H9 (cell line): ENCODE measurements around the gene CIAO1. TPM values are rescaled to one million over a fixed set of nuclear protein-coding genes. Genes with fewer than 3 reads are reported as not detected.

Source experiments
- DNase-seq: peaks from one replicate; pipeline ENCODE4 v3.0.0-alpha.2; 2017
- H2AFZ ChIP-seq: one replicate; pipeline ENCODE4 v1.6.1; 2013; ENCODE audit warnings: mild to moderate bottlenecking, low read length, control low read depth, moderate library complexity
- H2AK5ac ChIP-seq: 2 replicates; pipeline ENCODE4 v1.6.1; 2013; ENCODE audit warnings: low read length, control low read depth, mixed read lengths; ENCODE audit not compliant: insufficient read length
- H2BK120ac ChIP-seq: one replicate; pipeline ENCODE4 v1.6.1; 2013; ENCODE audit warnings: low read depth, mild to moderate bottlenecking, low read length, control low read depth, inconsistent platforms; ENCODE audit not compliant: poor library complexity, severe bottlenecking
- H2BK12ac ChIP-seq: 2 replicates; pipeline ENCODE4 v1.6.1; 2013; ENCODE audit warnings: low read length, control low read depth, mixed read lengths, low read depth; ENCODE audit not compliant: insufficient read length
- H2BK15ac ChIP-seq: 2 replicates; pipeline ENCODE4 v1.6.1; 2013; ENCODE audit warnings: low read depth, low read length, control low read depth
- H2BK20ac ChIP-seq: one replicate; pipeline ENCODE4 v1.6.1; 2013; ENCODE audit warnings: low read depth, mild to moderate bottlenecking, low read length, control low read depth, inconsistent platforms; ENCODE audit not compliant: poor library complexity, severe bottlenecking
- H2BK5ac ChIP-seq: 2 replicates; pipeline ENCODE4 v1.6.1; 2013; ENCODE audit warnings: low read length, control low read depth, mixed read lengths; ENCODE audit not compliant: insufficient read length
- H3K14ac ChIP-seq: 2 replicates; pipeline ENCODE4 v1.6.1; 2013; ENCODE audit warnings: low read length, control low read depth; ENCODE audit not compliant: insufficient read depth
- H3K18ac ChIP-seq: 2 replicates; pipeline ENCODE4 v1.6.1; 2013; ENCODE audit warnings: low read depth, mild to moderate bottlenecking, mixed read lengths, low read length, control low read depth; ENCODE audit not compliant: insufficient read length
- H3K23ac ChIP-seq: 2 replicates; pipeline ENCODE4 v1.6.1; 2013; ENCODE audit warnings: low read length, control low read depth, mixed read lengths, low read depth; ENCODE audit not compliant: insufficient read length
- H3K23me2 ChIP-seq: 2 replicates; pipeline ENCODE4 v1.6.1; 2013; ENCODE audit warnings: low read depth, mild to moderate bottlenecking, mixed read lengths, low read length, control low read depth; ENCODE audit not compliant: insufficient read length, poor library complexity, severe bottlenecking
- H3K27ac ChIP-seq: 2 replicates; pipeline ENCODE4 v1.5.1; 2013; ENCODE audit warnings: low read length, control low read depth, mixed read lengths, low read depth; ENCODE audit not compliant: insufficient read length
- H3K27me3 ChIP-seq: 2 replicates; pipeline ENCODE4 v1.6.1; 2013; ENCODE audit warnings: low read length, control low read depth, inconsistent platforms; ENCODE audit not compliant: insufficient read depth
- H3K4ac ChIP-seq: 2 replicates; pipeline ENCODE4 v1.6.1; 2013; ENCODE audit warnings: low read depth, mild to moderate bottlenecking, control low read depth, inconsistent platforms, low read length, moderate library complexity
- H3K4me1 ChIP-seq: 2 replicates; pipeline ENCODE4 v1.6.1; 2013; ENCODE audit warnings: low read length, control low read depth, inconsistent platforms; ENCODE audit not compliant: insufficient read depth
- H3K4me2 ChIP-seq: 2 replicates; pipeline ENCODE4 v1.6.1; 2013; ENCODE audit warnings: low read length, control low read depth, mixed read lengths; ENCODE audit not compliant: insufficient read length, insufficient read depth
- H3K56ac ChIP-seq: 2 replicates; pipeline ENCODE4 v1.6.1; 2013; ENCODE audit warnings: low read depth, mild to moderate bottlenecking, mixed read lengths, low read length, control low read depth; ENCODE audit not compliant: insufficient read length
- H3K79me1 ChIP-seq: 2 replicates; pipeline ENCODE4 v1.6.1; 2013; ENCODE audit warnings: low read depth, mild to moderate bottlenecking, moderate library complexity, low read length, control low read depth, inconsistent platforms; ENCODE audit not compliant: insufficient read depth, poor library complexity, severe bottlenecking
- H3K79me2 ChIP-seq: 2 replicates; pipeline ENCODE4 v1.6.1; 2013; ENCODE audit warnings: low read length, control low read depth, inconsistent platforms; ENCODE audit not compliant: insufficient read depth
- H3K9ac ChIP-seq: 2 replicates; pipeline ENCODE4 v1.6.1; 2013; ENCODE audit warnings: low read length, control low read depth, mixed read lengths; ENCODE audit not compliant: insufficient read length; ENCODE audit errors: extremely low read depth
- H3K9me3 ChIP-seq: one replicate; pipeline ENCODE4 v1.6.1; 2013; ENCODE audit warnings: low read depth, low read length, inconsistent platforms; ENCODE audit not compliant: control insufficient read depth
- H3T11ph ChIP-seq: one replicate; pipeline ENCODE4 v1.6.1; 2013; ENCODE audit warnings: mild to moderate bottlenecking, low read length, control low read depth, inconsistent platforms
- H4K20me1 ChIP-seq: one replicate; pipeline ENCODE4 v1.6.1; 2013; ENCODE audit not compliant: control insufficient read depth, insufficient read length, insufficient read depth
- H4K5ac ChIP-seq: 2 replicates; pipeline ENCODE4 v1.6.1; 2013; ENCODE audit warnings: low read depth, mild to moderate bottlenecking, mixed read lengths, low read length, control low read depth; ENCODE audit not compliant: insufficient read length
- H4K8ac ChIP-seq: replicated peaks from 2 replicates; pipeline ENCODE4 v1.6.1; 2013; ENCODE audit warnings: low read length, control low read depth, mixed read lengths, low read depth; ENCODE audit not compliant: insufficient read length
- H4K91ac ChIP-seq: 2 replicates; pipeline ENCODE4 v1.6.1; 2013; ENCODE audit warnings: low read depth, mild to moderate bottlenecking, moderate library complexity, mixed read lengths, low read length, control low read depth; ENCODE audit not compliant: insufficient read length
- H3K27ac Mint-ChIP-seq, 3 experiments: 2 replicates in 2 of 3; 3 replicates in 1 of 3; pipeline ENCODE4 v1.8.0; 2020 to 2021; ENCODE audit warnings: mixed read lengths in 3 of 3, mild to moderate bottlenecking in 1 of 3, moderate library complexity in 1 of 3
- H3K27me3 Mint-ChIP-seq: 2 replicates; pipeline ENCODE4 v1.8.0; 2021; ENCODE audit warnings: low read depth, mild to moderate bottlenecking, moderate library complexity, mixed read lengths
- H3K36me3 Mint-ChIP-seq, 3 experiments: 2 replicates in 2 of 3; 3 replicates in 1 of 3; pipeline ENCODE4 v1.8.0; 2020 to 2021; ENCODE audit warnings: low read depth in 3 of 3, mixed read lengths in 3 of 3; ENCODE audit not compliant: insufficient read depth in 1 of 3
- H3K4me1 Mint-ChIP-seq, 2 experiments: 2 replicates each; pipeline ENCODE4 v1.8.0; 2020; ENCODE audit warnings: mixed read lengths in 2 of 2
- H3K4me3 Mint-ChIP-seq, 2 experiments: 2 replicates in 1 of 2; 3 replicates in 1 of 2; pipeline ENCODE4 v1.8.0; 2020 to 2021; ENCODE audit warnings: mild to moderate bottlenecking in 2 of 2, mixed read lengths in 2 of 2, moderate library complexity in 1 of 2
- H3K9me3 Mint-ChIP-seq, 2 experiments: 2 replicates in 1 of 2; 3 replicates in 1 of 2; pipeline ENCODE4 v1.8.0; 2020; ENCODE audit warnings: mild to moderate bottlenecking in 2 of 2, mixed read lengths in 2 of 2, moderate library complexity in 1 of 2
- WGBS: extraction: QIAGEN DNeasy Blood & Tissue Kit; methylation state at CpG from one replicate; pipeline ENCODE4 v1.1.7; 2013; ENCODE audit warnings: missing lambda C conversion rate, low lambda C conversion rate, mixed read lengths; ENCODE audit not compliant: insufficient read length; ENCODE audit errors: extremely low coverage; 5-methylcytosine and 5-hydroxymethylcytosine counted together
- total RNA-seq: library from RNA; stranded (reverse); gene quantifications from 2 replicates; pipeline ENCODE4 v1.2.1, GENCODE V29; 2021
- TF ChIP-seq, protein P1 (sequence below): fragments of 200-600 bp; sonication (generic); conservative IDR thresholded peaks from 3 replicates; pipeline ENCODE4 v1.8.0; 2021; ENCODE audit warnings: antibody characterized with exemption, mild to moderate bottlenecking

The CIAO1 gene
- total RNA-seq, 1 experiment from 2014 or later = 67.6 TPM

DNA sequence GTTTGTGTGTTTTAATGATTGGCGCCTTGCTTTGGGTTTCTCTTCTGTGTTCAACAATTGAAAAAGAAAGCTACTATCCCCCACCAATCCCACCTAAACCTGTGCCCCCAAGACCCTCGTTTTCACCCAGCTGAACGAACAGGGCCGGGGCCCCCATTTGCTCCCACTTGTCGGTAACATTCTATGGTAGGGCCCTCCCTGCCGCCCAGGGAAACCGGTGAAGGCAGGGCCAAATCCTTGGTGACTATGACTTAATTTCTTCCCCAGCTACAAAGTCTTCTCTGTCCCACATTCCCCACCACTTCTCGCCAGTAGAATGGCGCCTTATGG is 39.9 kb downstream of the CIAO1 start:
- Histone ChIP-seq H2BK120ac (no peak overlapping the region), H4K5ac (no peak overlapping the region), H3T11ph (no peak overlapping the region), H3K27ac (no peak overlapping the region), H3K79me1 (no peaks in the 10 kb centered on the region), H3K27me3 (no peaks in the 10 kb centered on the region), H2AFZ (no peak overlapping the region), H2BK15ac (no peak overlapping the region), H2BK5ac (no peak overlapping the region), H3K9me3 (no peaks in the 10 kb centered on the region), H3K4me2 (peak overlapping the region; percentile 70), H2BK12ac (no peak overlapping the region), H3K23me2 (peaks cover 9% of the 10 kb centered on the region), H2AK5ac (no peak overlapping the region), H3K9ac (peak overlapping the region; percentile 59), H3K18ac (no peak overlapping the region), H3K79me2 (peaks cover 5% of the 10 kb centered on the region; the same call in 1 of the 2 replicates), H3K4ac (no peak overlapping the region), H2BK20ac (no peak overlapping the region), H3K4me1 (peaks cover 3% of the 10 kb centered on the region; the same call in 1 of the 2 replicates), H4K20me1 (no peaks in the 10 kb centered on the region), H4K8ac (no peak overlapping the region), H3K23ac (no peak overlapping the region), H3K14ac (0 out of 2 replicates have a peak overlapping the region, but pooled peaks have one; percentile 44), H3K56ac (no peak overlapping the region), H4K91ac (no peak overlapping the region)
- no peak for DNase-seq
- TF ChIP-seq, protein P1, sequence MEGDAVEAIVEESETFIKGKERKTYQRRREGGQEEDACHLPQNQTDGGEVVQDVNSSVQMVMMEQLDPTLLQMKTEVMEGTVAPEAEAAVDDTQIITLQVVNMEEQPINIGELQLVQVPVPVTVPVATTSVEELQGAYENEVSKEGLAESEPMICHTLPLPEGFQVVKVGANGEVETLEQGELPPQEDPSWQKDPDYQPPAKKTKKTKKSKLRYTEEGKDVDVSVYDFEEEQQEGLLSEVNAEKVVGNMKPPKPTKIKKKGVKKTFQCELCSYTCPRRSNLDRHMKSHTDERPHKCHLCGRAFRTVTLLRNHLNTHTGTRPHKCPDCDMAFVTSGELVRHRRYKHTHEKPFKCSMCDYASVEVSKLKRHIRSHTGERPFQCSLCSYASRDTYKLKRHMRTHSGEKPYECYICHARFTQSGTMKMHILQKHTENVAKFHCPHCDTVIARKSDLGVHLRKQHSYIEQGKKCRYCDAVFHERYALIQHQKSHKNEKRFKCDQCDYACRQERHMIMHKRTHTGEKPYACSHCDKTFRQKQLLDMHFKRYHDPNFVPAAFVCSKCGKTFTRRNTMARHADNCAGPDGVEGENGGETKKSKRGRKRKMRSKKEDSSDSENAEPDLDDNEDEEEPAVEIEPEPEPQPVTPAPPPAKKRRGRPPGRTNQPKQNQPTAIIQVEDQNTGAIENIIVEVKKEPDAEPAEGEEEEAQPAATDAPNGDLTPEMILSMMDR = no peak
- Mint-ChIP-seq H3K36me3 (peaks cover 34 to 39% (median 36%) of the 10 kb centered on the region in 3 experiments; a peak in 6 of 7 replicates), H3K4me1 (peaks cover 19 to 21% of the 10 kb centered on the region in 2 experiments), H3K4me3 (peak overlapping the region; percentile 97 to 99), H3K27ac (peak overlapping the region; percentile 91 to 99 (median 99)), H3K27me3 (peaks cover 2% of the 10 kb centered on the region; the same call in 1 of the 2 replicates), H3K9me3 (no peaks in the 10 kb centered on the region; a peak in 1 of 5 replicates)
- WGBS = no CpG with 5 or more reads among the region's 9 CpGs
